Measurements from ENCODE around the gene TBC1D4.

The TBC1D4 gene

DNA sequence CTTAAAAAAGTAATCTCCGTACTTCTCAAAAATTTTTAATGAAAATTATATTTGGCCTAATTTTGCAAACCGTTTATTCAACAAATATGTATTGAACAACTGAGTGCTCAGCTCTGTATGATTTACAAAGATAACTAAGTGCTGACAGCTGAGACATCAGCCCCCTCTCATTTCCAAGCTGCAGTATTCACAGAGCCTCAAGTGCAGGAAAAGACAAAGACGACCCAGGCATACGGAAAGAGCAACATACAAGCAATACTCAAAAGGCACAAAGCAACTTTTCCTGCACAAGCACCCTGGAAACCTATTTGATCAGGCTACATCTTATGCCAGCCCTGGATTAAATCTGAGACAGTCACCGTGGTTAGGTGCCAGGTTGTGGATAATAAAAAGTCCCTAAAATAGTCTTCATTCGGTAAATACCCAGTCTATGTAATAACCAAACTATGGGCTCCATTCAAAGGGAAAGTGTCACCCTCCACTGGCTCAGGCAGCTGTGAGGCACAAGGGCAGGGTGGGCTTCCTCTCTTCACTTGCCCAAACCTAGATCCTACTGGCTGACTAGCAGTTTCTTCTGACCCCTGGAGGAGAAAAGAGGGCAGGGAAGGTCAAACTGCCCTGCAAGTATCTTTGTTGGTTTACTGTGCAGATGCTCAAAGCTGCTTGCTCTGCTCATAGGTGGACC lies 65.5 kb downstream of the TBC1D4 start:
- DNase-seq: no peak

DNA sequence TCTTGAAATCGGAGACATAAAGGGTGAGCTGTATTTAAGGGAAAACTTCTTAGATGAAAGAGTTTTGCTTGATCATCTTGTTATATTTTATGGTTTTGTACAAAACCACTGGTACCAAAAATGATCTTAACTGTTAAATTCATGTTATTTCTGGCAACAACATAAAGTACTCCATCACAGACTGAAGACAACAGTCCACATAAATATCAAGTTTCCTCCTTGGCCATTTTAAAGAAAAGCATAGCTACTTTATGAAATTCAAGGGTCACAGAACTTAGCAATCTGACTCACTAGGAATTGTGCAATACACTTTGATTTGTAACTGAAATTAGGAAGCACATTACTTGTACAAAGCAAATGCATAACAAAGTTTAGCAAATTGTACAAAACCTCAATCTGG lies 66.3 kb downstream of the TBC1D4 start:
- no peak for DNase-seq

DNA sequence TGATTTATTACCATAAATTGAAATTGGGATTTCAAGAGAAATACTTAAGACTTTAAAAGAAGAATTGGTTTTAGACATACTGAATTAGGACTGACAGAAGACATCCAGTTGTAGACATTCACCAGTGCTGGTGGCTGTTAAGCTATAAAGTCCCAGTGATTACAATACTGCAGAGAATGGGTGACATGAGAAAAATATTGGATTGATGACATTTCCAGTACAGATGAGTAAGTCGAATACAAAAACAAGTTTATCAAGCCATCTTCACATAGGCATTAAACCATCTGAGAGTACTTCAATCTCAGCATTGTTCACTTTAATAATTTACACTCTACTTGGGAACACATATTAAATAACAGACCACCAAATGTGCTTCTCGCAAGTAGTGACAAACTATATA lies 66.8 kb downstream of the TBC1D4 start:
- no peak for DNase-seq

DNA sequence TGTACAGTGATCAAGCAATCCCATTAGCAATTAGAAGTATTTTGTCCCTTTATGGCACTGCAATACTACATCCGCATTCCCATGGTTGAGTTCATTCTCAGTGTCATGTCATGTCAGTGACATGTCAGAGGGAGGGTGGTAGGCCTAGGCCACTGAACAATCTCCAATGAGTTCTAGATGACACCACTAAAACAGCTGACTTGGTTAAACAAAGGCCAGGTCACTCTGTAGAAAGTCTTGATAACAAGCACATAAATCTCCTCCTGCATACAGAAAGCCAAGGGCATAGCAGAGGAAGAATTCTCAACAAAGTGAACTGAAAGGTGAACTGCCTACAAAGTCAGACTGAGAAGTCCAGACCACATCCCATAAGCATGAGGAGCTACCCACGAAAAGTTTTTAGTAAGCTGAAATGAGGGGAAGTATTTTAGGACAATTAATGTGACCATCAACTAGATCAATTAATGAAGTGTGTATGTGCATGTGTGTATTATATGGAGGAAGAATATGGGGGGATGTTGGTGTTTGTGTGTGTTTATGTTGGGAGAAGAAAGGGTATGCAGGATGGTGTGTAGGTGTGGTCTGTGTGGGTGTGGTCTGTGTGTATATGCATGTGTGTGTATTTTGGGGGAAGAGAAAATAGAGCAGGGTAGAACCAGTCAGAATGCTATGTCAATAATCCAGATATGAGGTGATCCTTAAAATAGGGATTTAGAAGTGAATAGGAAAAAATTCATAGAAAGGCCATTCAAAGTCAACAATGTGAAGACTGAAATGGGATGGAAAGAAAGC lies 67.7 kb downstream of the TBC1D4 start:
- no peak for DNase-seq

DNA sequence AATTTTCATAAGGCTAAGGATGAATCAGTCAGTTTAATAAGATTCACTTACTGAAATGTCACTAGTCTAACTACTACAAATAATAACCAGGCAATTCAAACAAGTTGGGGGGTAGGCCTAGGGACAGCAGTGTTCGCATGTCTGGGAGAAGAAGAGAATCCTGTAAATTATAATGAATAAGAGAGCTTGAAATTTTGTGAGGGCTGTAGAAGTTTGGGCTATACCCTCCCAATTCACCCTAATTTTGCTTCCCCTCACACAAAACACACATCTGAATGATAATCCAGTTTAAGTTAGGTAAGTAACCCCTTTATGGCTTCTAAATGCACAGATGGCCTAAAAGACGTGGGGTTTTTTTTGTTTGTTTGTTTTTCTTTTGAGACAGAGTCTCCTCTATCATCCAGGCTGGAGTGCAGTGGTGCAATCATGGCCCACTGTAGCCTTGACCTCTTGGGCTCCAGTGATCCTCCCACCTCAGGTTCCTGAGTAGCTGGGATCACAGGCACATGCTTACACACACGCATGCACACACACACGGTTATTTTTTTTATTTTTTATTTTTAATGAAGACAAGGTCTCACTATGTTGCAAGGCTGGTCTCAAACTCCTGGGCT lies 69.9 kb downstream of the TBC1D4 start:
- DNase-seq: no peak

DNA sequence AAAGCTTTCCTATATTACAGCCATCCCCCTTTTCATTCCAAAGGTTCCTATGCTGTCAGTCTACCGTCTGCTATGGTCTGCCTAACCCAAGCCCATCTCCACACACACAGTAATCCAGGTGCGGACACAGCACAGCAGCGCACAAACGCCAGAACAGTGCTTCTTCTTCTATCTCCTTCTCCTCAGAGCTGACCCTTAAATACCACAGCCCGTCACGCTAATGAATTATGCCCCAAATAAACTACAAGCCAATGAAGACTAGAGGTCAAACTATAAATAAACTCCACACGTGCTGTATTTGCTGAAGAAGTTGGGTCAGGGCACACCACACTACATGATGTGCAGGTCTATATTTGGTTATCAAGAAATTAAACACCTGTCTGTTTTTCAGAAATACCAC lies 71.8 kb downstream of the TBC1D4 start:
- no peak for DNase-seq

DNA sequence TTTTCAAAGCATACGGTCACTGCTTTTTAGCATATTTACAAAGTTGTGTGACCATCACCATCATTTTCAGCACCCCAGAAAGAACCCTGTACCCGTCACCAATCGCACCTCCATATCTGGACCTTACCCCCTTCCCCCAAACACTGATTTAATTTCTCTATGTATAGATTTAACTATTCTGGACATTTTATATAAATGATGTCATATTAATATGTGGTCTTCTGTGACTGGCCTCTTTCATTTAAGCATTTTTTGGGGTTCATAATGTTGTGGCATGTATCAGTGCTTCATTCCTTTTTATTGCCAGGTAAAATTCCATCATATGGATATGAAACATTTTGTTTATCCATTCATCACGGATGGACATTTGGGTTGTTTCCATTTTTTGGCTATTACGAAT lies 74.0 kb downstream of the TBC1D4 start:
- DNase-seq: no peak

DNA sequence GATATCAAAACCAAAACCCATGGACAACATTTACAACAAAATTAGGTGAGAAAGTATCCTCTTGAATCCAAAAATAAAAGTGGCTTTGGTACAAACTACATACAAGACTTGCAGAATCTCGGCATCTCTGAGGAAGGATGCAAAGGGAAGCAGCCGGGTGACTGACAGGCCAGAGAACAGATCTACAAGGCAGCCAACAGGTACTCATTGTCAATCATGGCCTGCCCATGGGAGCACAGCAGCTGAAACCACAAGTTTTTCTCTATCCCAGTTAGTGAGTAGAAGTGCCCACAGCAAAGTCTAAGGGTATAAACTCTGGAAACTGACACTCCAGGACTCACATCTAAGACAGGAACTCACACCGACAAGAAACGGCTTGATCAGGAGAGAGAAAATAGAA lies 74.5 kb downstream of the TBC1D4 start:
- DNase-seq: no peak

DNA sequence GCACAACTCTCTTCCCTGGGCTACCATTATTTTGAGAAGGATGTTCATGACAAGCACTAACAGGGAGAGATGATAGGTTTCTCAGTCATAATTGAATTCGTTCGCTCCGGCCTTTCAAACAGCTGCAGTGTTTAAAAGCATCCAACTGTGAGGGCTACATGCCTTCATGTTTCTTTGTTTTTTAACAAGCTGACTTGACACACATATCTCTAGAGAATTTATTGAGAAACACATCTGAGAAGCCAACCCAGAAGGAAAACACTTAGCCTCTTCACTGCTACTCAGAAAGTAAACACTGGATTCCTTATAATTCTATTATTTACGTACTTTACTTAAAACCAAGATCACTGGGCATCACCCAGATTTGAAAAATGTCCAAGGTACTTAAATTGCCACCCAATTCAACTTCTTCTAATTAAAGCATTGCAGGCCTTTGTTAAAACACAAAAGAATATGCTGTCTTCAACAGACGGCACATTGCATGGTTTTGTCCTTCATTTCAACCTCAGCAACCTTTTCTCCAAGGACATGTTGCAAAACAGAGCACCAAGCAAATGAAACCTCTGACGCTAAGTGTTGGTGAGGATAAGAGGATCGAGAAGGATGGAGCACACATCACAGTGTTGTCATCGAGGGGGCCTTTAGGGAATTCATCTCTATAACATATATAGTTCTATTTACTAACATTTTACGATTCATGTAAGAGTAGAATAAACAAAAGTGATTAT lies 75.8 kb downstream of the TBC1D4 start:
- no peak for DNase-seq

DNA sequence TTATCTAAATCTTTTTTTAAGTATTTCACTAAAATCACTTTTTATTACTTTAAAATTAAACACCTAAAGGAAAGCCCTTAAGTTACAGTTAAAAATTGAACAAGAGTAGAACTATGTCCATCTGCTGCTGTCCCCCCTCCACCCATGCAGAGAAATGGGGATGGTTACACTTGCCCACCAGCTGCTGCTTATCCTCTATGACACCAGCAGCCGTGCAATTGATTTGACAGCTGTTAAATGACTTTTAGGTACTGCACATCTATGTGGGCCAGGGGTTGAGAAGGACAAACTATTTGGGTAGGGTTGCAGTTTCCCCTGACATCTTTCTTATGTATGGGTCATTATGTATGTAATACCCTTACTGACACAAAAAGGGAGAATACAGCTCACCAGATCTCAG lies 77.2 kb downstream of the TBC1D4 start:
- DNase-seq: no peak

DNA sequence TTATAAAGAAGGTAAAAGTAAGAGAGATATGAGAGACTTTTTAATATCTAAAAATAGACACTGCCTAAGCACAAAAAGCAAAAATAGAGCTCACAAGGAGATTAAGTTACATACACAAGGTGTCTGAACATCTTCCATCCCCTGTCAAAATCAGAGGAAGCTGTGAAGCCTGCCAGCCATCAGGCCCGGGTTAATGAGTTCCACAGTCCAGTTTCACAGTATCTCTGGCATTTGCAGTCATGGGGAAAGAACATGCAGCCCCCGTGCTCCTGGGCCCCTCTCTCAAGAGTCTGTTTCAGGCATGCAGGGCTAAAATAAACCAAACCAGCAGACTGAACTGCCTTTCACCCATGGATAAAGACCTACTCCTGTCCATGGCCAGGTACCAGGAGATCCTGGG lies 79.2 kb downstream of the TBC1D4 start:
- DNase-seq: no peak

DNA sequence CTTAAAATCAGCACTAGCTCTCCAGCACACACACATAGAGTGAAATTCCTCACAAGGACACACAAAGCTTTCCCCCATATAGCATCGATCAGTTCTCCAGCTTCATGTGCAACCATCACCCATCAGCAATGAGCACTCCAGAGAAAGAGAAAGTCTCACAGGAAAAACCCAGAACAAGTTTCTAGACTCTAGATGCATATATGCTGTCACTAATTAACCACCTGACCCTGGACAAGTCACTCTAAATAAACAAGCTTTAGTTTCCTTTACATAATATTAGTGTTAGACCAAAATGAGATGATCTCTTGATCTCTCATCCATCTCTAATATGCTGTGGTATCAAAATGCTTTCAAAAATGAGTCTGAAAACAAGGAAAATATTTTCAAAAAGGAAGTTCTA lies 81.2 kb downstream of the TBC1D4 start:
- no peak for DNase-seq

DNA sequence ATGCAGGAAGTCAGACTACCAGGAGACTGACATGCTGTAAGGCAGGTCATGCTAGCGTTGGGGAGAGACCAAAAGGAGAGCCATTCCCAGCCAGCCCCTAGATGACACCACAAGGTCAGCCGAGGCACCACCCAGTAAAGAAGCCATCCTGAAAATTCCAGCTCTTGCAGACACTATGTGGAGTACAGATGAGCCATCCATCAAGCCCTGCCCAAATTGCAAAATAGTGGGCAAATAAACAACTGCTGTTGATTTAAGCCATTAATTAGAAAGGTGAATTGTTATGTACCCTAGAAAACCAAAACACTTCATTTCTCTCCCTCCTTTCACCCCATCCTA lies 82.1 kb downstream of the TBC1D4 start:
- DNase-seq: no peak

DNA sequence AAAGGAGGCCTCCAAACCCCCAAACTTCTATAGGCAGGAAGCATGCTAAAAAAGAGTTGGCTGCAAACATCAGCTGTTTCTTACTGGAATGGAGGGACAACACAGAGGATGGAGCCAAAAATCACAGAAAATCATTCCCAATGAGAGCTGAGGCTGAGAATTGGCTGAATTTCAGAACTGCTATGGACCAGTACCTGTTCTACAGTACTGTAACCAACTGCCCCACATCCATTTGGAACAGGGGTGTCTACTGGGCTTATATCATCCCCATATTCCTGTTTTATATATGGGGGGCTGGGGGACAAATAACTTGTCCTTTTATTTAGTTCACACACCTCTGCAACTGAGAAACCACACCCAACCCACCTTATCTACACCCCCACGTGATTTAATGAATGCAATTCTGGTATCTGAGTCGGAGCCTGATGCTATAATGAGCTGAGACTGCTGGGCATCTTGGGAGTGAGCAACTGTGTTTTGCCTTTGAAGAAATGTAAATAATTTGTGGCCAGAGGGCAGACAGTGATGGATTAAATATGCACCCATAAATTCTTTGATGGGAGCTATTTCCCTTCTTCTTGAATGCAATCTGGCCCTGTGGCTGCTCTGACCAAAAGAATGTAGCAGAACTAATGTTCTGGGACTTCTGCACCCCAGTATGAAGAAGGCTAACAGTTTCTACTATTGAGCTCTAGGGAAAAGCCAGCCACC lies 82.6 kb downstream of the TBC1D4 start:
- DNase-seq: no peak

DNA sequence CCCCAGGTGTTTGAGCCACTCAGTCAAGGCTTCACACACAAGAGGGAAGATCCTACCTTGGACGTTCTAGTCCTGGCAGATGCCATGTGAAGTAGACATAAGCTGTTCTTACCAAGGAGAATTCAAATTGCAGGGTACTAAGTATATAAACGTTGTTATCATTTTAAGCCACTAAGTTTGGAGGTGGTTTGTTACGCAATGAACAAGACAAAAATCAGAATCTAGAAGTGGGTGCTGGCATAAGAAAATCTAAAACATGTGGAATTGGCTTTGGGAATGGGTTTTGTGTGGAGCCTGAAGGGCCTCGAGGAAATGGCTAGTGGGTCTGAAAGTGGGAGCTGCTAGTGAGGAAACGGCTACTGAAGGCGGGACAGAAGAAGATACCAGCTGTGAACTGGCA lies 83.9 kb downstream of the TBC1D4 start:
- DNase-seq: no peak

DNA sequence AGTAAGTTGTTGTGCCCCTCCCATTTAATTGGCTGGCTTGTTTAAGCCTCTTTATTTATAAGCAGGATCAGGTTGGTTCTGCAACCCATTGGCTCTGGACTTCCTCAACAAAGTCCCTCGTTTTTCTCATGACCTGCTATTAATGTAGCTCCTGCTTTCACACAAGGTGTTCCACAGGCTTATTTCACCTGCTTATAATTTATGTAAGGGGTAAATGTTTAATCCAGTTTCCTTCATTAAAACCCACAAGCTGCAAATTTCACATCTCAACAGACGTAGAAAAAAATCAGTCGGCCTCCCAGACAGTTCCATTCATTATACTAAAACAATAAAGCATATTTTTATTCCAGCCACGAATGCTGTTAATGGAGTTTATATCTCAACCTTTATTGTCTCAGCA lies 86.1 kb downstream of the TBC1D4 start:
- DNase-seq: no peak

DNA sequence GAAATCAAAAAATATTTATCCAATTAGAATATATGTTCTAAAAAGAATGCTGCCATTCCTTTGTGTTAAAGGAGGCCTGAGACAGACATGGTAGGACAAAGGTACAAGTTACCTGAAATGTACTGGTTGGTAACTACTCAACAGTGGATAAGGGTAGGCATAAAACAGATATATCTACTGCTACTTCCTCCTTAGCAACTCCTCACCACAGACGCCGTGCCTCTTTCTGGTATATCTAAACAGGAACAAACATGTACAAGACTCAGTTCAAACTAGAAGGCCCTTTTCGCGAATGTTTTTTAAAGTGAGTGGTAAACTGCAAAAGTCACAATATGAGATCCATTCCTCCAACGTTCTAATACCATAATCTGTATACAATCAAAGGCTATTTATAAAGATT lies 86.9 kb downstream of the TBC1D4 start:
- DNase-seq: no peak

DNA sequence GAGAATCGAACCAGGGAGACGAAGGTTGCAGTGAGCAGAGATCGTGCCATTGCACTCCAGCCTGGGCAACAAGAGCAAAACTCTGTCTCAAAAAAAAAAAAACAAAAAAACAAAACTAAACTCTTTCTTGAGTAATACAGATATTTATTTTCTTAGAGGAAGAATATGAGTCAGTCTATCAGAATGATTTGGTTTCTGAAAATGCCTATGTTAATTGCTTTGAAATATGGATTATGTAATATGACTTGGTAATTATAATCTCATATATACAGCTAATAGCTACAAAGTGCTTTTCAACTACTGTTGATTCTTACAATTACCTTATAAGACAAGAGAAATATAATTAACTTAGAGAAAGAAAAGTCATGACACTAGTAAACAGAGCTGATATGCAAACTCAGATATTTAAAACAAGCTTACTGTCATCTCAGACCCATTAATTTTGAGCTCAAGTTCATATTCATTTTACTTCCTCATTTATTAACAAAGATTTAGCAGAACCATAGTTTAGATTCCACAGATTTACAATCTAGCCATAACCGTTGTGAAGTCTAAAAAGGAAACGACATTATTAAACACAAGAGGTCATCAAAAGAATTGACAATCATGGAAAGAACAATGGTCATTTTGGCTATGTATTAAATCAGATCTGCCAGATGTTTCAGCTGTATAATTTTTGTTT lies 88.0 kb downstream of the TBC1D4 start:
- no peak for DNase-seq

DNA sequence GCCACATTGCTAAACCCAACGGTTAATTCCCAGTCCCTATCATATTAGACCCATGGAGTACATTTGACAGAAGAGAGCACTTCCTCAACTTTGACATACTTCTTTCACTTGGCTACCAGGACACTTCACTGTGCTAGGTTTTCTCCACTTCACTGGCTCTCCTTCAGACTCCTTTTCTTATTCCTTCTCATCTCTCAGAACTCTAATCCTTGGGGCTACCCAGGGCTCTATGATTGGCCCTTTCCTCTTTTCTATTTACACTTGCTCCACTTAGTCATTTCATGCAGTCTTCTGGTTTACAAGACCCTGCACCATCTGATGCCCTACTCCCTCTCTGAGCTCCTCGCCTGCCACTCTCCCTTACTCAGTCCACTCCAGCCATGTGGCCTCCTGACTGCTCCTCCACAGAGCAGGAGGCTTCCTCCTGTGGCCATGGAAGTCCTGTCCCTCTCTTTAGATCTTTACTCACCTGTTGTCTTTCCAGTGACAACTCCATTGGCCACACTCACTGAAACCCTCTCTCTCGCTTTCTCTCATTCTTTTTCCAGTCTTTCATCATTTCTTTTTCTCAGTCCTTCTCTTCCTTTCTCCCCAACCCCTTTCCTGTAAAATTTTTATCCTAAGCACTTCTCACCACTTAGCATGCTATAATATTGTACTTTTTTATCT lies 90.4 kb downstream of the TBC1D4 start:
- DNase-seq: no peak

DNA sequence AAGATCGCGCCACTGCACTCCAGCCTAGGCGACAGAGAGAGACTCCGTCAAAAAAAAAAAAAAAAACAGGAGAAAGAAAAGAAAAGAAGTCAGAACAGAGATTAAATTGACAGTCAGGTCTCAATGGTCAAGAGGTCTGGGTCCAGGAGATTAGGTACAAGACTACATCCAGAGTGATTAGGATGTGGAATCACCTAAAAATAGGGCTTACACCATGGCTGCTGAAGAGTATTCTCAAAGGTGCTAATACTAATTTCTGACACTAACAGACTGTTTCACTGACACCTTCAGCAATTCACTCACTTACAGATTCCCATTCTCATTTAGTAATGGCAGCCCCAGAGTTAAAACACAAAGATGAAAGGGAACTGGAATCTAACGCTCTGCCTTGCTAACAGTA lies 91.7 kb downstream of the TBC1D4 start:
- DNase-seq: no peak

DNA sequence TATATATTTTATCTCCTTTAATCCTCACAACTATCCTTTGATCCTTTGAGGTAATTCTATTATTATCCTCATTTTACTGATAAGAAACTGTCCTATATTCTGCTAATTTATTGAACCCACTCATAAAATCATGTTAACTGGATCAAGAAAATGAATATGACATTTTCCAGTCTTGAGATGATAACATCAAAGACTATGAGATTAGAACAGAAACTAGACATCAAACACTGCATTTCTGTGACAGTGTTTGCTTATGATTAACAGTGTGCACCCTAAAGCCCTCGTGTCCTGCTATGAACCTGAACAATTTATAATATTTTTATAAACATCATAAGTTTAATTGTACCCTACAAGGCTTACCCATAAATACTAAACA lies 96.3 kb downstream of the TBC1D4 start:
- DNase-seq: no peak
